CD14-positive monocyte (primary cell): ENCODE data around the gene INCENP. TPM values are rescaled to one million over a fixed set of nuclear protein-coding genes. Genes with fewer than 3 reads are reported as not detected.
A peak's percentile ranks its signal among the peaks of the same experiment; 100 is the strongest.

ENCODE experiments used
- DNase-seq, 3 donors: peaks; one replicate each; pipeline ENCODE4 v3.0.0-alpha.2; 2011 to 2022
- H2AFZ ChIP-seq: 2 replicates; pipeline ENCODE4 v1.6.0; 2012; ENCODE audit warnings: mild to moderate bottlenecking, low read depth, low read length, inconsistent platforms; ENCODE audit not compliant: insufficient read depth, poor library complexity, severe bottlenecking
- H3K27ac ChIP-seq, 2 donors: 1 replicate in 1 of 2; 2 replicates in 1 of 2; pipeline ENCODE4 v1.5.1; 2012 to 2013; ENCODE audit warnings: low read length in 2 of 2, control low read depth in 1 of 2, inconsistent platforms in 1 of 2, low read depth in 1 of 2, mild to moderate bottlenecking in 1 of 2
- H3K27me3 ChIP-seq, 2 donors: one replicate each; pipeline versions ENCODE4 v1.6.0 to v1.6.1; 2011 to 2013; ENCODE audit warnings: low read length in 2 of 2; ENCODE audit not compliant: control insufficient read depth in 2 of 2, insufficient read depth in 2 of 2
- H3K36me3 ChIP-seq, 2 donors: replicated peaks in 1 of 2; 1 replicate in 1 of 2; 2 replicates in 1 of 2; pipeline versions ENCODE4 v1.5.1 to v1.6.1; 2012 to 2013; ENCODE audit warnings: low read length in 2 of 2, control low read depth in 1 of 2, inconsistent platforms in 1 of 2, mild to moderate bottlenecking in 1 of 2; ENCODE audit not compliant: insufficient read depth in 2 of 2, control insufficient read depth in 1 of 2
- H3K4me1 ChIP-seq, 2 donors: 1 replicate in 1 of 2; 2 replicates in 1 of 2; pipeline versions ENCODE4 v1.5.1 to v1.6.1; 2012 to 2013; ENCODE audit warnings: low read length in 2 of 2, control low read depth in 1 of 2, inconsistent platforms in 1 of 2, mild to moderate bottlenecking in 1 of 2, moderate library complexity in 1 of 2; ENCODE audit not compliant: insufficient read depth in 2 of 2, control insufficient read depth in 1 of 2
- H3K4me2 ChIP-seq: replicated peaks from 2 replicates; pipeline ENCODE3; 2012; ENCODE audit warnings: low read length, moderate library complexity, mild to moderate bottlenecking; ENCODE audit not compliant: poor library complexity, severe bottlenecking; ENCODE audit errors: extremely low read depth
- H3K4me3 ChIP-seq, 3 experiments: fragments of 200-600 bp in 1 of 3; sonication (generic) in 1 of 3; replicated peaks in 1 of 3; 1 replicate in 2 of 3; 2 replicates in 1 of 3; pipeline ENCODE4 v1.5.1; 2011 to 2013; ENCODE audit warnings: low read length in 3 of 3, mild to moderate bottlenecking in 3 of 3, control low read depth in 2 of 3, low read depth in 2 of 3, inconsistent platforms in 1 of 3, moderate library complexity in 1 of 3
- H3K79me2 ChIP-seq: 2 replicates; pipeline ENCODE4 v1.6.0; 2012; ENCODE audit warnings: mild to moderate bottlenecking, control low read depth, inconsistent platforms, low read length, moderate library complexity; ENCODE audit not compliant: insufficient read depth
- H3K9ac ChIP-seq: 2 replicates; pipeline ENCODE4 v1.6.0; 2017; ENCODE audit warnings: low read length, mild to moderate bottlenecking; ENCODE audit not compliant: insufficient read depth, poor library complexity, severe bottlenecking
- H3K9me3 ChIP-seq, 2 donors: replicated peaks in 1 of 2; 1 replicate in 1 of 2; 2 replicates in 1 of 2; pipeline versions ENCODE4 v1.5.1 to v1.6.1; 2012 to 2013; ENCODE audit warnings: low read length in 2 of 2, control low read depth in 1 of 2; ENCODE audit not compliant: control insufficient read depth in 1 of 2, insufficient read depth in 1 of 2
- H4K20me1 ChIP-seq: 2 replicates; pipeline ENCODE4 v1.6.0; 2012; ENCODE audit warnings: mild to moderate bottlenecking, low read length, control low read depth, moderate library complexity; ENCODE audit not compliant: insufficient read depth
- H3K27ac Mint-ChIP-seq, 7 donors: one replicate each; pipeline ENCODE4 v1.8.0; 2020; ENCODE audit warnings: mild to moderate bottlenecking in 7 of 7, mixed read lengths in 7 of 7, moderate library complexity in 6 of 7, inconsistent platforms in 2 of 7
- H3K27me3 Mint-ChIP-seq, 3 donors: one replicate each; pipeline ENCODE4 v1.8.0; 2021 to 2022; ENCODE audit warnings: low read depth in 3 of 3, mild to moderate bottlenecking in 3 of 3, mixed read lengths in 3 of 3, moderate library complexity in 3 of 3, inconsistent platforms in 1 of 3
- H3K36me3 Mint-ChIP-seq, 2 donors: one replicate each; pipeline ENCODE4 v1.8.0; 2020; ENCODE audit warnings: mixed read lengths in 2 of 2, inconsistent platforms in 1 of 2, mild to moderate bottlenecking in 1 of 2
- H3K4me1 Mint-ChIP-seq: one replicate; pipeline ENCODE4 v1.8.0; 2020; ENCODE audit warnings: mild to moderate bottlenecking, mixed read lengths
- H3K4me3 Mint-ChIP-seq, 2 donors: one replicate each; pipeline ENCODE4 v1.8.0; 2020; ENCODE audit warnings: mild to moderate bottlenecking in 2 of 2, mixed read lengths in 2 of 2, moderate library complexity in 1 of 2
- H3K9me3 Mint-ChIP-seq, 7 donors: one replicate each; pipeline ENCODE4 v1.8.0; 2020 to 2022; ENCODE audit warnings: mixed read lengths in 7 of 7, mild to moderate bottlenecking in 6 of 7, moderate library complexity in 6 of 7, inconsistent platforms in 2 of 7
- WGBS: methylation state at CpG from one replicate; pipeline ENCODE4 v1.1.5; 2013; ENCODE audit warnings: missing lambda C conversion rate; ENCODE audit not compliant: insufficient coverage; 5-methylcytosine and 5-hydroxymethylcytosine counted together
- intact Hi-C, 2 donors: fragments of 100-400 bp; cut with micrococcal nuclease; formaldehyde crosslinking; loops; one replicate each; pipeline versions ENCODE4 v1.15.0 to v1.15.1; 2023
- polyA plus RNA-seq, 3 donors: library from polyadenylated mRNA; depleted of rRNA in 1 of 3; unstranded in 2 of 3; stranded (reverse) in 1 of 3; fragments of 300-500 nt in 2 of 3; fragments of >200 nt in 1 of 3; fragmentation: Illumina TruSeq in 2 of 3; gene quantifications; 1 replicate in 2 of 3; 2 replicates in 1 of 3; pipeline ENCODE4 v1.2.3, GENCODE V29; 2012 to 2021
- TF ChIP-seq, protein P1 (sequence below): fragments of 200-600 bp; IDR thresholded peaks from one replicate; pipeline ENCODE4 v1.8.0; 2022; ENCODE audit warnings: antibody characterized with exemption, mild to moderate bottlenecking

The INCENP gene
- polyA plus RNA-seq, 3 donors = 0.75 to 7.0 (median 1.0) TPM

DNA sequence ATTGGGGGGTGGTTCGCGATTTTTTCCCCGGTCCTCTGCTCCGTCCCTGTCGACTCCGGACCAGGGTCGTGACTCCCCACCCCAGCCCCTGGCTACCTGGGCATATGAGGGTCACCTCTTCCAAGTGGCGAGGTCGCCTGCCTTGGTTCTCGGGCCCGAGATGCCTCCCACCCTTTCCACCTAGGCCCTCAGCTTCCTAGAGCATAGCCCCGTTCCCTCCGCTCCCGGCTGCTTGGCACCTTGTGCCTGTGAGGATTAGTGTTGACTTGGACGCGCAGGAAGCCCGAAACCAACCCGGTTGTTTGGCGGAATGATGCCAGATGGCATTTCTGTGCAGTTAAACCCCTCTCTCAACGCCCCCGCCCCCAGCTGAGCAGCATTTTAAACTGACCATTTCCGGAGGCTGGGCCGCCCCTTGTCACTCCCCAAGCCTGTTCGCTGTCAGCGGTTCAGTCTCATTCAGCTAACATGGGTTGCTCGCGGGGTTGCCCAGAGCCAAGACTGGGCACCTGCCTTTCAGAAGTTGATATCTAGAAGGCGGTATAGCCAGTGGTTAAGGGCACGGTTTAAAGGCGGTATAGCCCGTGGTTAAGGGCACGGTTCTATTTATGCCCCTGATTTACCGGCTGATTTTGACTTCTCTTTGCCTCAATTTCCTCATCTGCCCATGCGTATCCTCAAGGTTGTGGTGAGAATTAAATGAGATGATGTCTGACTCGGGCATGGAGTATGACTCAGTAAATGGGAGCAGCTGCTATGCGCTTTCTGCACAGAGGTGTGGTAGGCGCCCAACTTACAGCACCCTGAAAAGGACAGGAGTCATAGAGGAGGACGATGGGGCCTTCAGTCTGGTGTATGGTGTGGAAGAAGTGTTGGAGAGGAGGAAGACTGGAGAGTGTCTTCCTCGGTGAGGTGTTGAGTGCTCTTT is 639 bp downstream of the INCENP start:
- Mint-ChIP-seq H3K4me3 (peak overlapping the region; percentile 91 to 96), H3K36me3 (peaks cover 16 to 23% of the 10 kb centered on the region in 2 donors), H3K27me3 (peaks cover 0 to 4% (median 3%) of the 10 kb centered on the region in 3 donors), H3K27ac (peak overlapping the region; percentile 79 to 94 (median 89)), H3K9me3 (no peaks in the 10 kb centered on the region), H3K4me1 (peaks cover 24% of the 10 kb centered on the region)
- Histone ChIP-seq H3K4me1 (peaks cover 17 to 26% of the 10 kb centered on the region in 2 donors), H3K79me2 (peaks cover 57% of the 10 kb centered on the region), H3K9me3 (no peaks in the 10 kb centered on the region), H3K36me3 (peaks cover 14 to 20% of the 10 kb centered on the region in 2 donors), H4K20me1 (no peaks in the 10 kb centered on the region), H3K4me2 (peak overlapping the region; percentile 92), H3K27ac (peak overlapping the region in 1 of 2 donors; percentile 68), H3K27me3 (no peaks in the 10 kb centered on the region), H2AFZ (peak overlapping the region; percentile 88), H3K4me3 (peak overlapping the region; percentile 82 to 97 (median 96)), H3K9ac (peak overlapping the region; percentile 69)
- TF ChIP-seq, protein P1, sequence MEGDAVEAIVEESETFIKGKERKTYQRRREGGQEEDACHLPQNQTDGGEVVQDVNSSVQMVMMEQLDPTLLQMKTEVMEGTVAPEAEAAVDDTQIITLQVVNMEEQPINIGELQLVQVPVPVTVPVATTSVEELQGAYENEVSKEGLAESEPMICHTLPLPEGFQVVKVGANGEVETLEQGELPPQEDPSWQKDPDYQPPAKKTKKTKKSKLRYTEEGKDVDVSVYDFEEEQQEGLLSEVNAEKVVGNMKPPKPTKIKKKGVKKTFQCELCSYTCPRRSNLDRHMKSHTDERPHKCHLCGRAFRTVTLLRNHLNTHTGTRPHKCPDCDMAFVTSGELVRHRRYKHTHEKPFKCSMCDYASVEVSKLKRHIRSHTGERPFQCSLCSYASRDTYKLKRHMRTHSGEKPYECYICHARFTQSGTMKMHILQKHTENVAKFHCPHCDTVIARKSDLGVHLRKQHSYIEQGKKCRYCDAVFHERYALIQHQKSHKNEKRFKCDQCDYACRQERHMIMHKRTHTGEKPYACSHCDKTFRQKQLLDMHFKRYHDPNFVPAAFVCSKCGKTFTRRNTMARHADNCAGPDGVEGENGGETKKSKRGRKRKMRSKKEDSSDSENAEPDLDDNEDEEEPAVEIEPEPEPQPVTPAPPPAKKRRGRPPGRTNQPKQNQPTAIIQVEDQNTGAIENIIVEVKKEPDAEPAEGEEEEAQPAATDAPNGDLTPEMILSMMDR = no peak
- WGBS = 9% methylated on average over 32 of the region's 39 CpGs
- intact Hi-C loops = loop anchor here in 1 of 2 donors (5.0 kb wide), 1 partner anchor 332 kb away; the partner anchor contains the start of genes FEN1 and TMEM258
- DNase-seq = peak in 1 of 3 donors; percentile 42

DNA sequence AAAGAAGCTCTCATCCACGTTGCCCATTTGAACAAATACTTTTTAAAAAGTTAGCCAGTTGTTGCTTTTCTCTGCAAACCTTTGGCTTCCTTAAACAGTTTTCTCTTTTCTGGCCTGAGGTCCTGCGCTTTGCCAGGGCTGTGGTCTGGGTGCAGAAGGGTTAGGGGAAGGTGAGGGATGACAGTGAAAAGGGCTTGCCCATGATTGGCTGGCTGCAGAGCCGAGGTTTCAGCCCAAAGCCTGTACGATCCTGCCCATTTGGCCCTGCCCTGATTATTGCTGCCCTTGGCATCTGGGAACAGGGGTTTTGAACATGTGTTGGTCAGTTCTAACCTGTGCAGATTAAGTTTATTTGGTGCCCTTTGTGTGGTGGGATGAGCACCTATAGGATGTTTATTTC is 1.5 kb downstream of the INCENP start:
- no peak overlapping the region for H2AFZ ChIP-seq

More for the DNA sequence above, 1.5 kb downstream of the INCENP start:
- 46% methylated on average over 3 of the region's 4 CpGs for WGBS
- Mint-ChIP-seq H3K9me3 (no peaks in the 10 kb centered on the region), H3K4me3 (peak overlapping the region in 1 of 2 donors; percentile 4), H3K36me3 (peaks cover 24 to 32% of the 10 kb centered on the region in 2 donors), H3K4me1 (peaks cover 24% of the 10 kb centered on the region), H3K27me3 (peaks cover 0 to 4% (median 1%) of the 10 kb centered on the region in 3 donors), H3K27ac (peak overlapping the region in 3 of 7 donors; percentile 44 to 94 (median 70))
- DNase-seq = no peak
- intact Hi-C loops = no loop called here
- Histone ChIP-seq H3K9ac (no peak overlapping the region), H3K27me3 (no peaks in the 10 kb centered on the region), H4K20me1 (no peaks in the 10 kb centered on the region), H3K4me1 (peaks cover 17 to 26% of the 10 kb centered on the region in 2 donors), H3K4me3 (peak overlapping the region in 1 of 3 experiments; percentile 97), H3K9me3 (no peaks in the 10 kb centered on the region), H3K27ac (peak overlapping the region in 1 of 2 donors; percentile 9), H3K4me2 (peak overlapping the region; percentile 92), H3K79me2 (peaks cover 66% of the 10 kb centered on the region), H3K36me3 (peaks cover 23 to 29% of the 10 kb centered on the region in 2 donors)
- TF ChIP-seq, protein P1 = no peak
